H54 (cell line): ENCODE data around the gene PTPRD.

Source experiments
- DNase-seq: peaks from one replicate; pipeline ENCODE4 v3.0.0; 2011; ENCODE audit warnings: low spot score, mixed read lengths; ENCODE audit not compliant: insufficient read length
- FAIRE-seq: peaks from 3 replicates; lab custom pipeline; 2011; peaks lifted over from hg19 to GRCh38; lab: Jason Lieb, UNC
- POLR2A ChIP-seq: IDR thresholded peaks from 2 replicates; pipeline ENCODE4 v1.6.1; 2011; ENCODE audit warnings: low read depth, mild to moderate bottlenecking, low read length

The PTPRD gene

GRCh38 chr9:8356406-8356805, 2256.4 kb downstream of the PTPRD start:
- no peak for DNase-seq
- no peak for TF ChIP-seq POLR2A
- no peak for FAIRE-seq

- TF ChIP-seq POLR2A: no peak
- DNase-seq: no peak
- no peak for FAIRE-seq
Measured at GRCh38 chr9:8351436-8351835, 2261.4 kb downstream of the PTPRD start.

GRCh38 chr9:8349901-8350300, 2262.9 kb downstream of the PTPRD start:
- DNase-seq (no peak), FAIRE-seq (no peak)
- TF ChIP-seq POLR2A: no peak

- FAIRE-seq (peak; percentile 20), DNase-seq (no peak)
- TF ChIP-seq POLR2A: no peak
Measured at GRCh38 chr9:8349376-8349775, 2263.4 kb downstream of the PTPRD start.

- no peak for FAIRE-seq
- no peak for TF ChIP-seq POLR2A
- no peak for DNase-seq
Measured at GRCh38 chr9:8348756-8349155, 2264.0 kb downstream of the PTPRD start.

GRCh38 chr9:8346296-8346695, 2266.5 kb downstream of the PTPRD start:
- DNase-seq (no peak), FAIRE-seq (peak; percentile 30)
- TF ChIP-seq POLR2A: no peak

GRCh38 chr9:8338767-8339510, 2273.9 kb downstream of the PTPRD start:
- FAIRE-seq (no peak), DNase-seq (no peak)
- TF ChIP-seq POLR2A: no peak

GRCh38 chr9:8337834-8338766, 2274.7 kb downstream of the PTPRD start:
- TF ChIP-seq POLR2A: no peak
- FAIRE-seq (no peak), DNase-seq (no peak)

- no peak for DNase-seq
- TF ChIP-seq POLR2A: no peak
- no peak for FAIRE-seq
Measured at GRCh38 chr9:8332871-8333270, 2279.9 kb downstream of the PTPRD start.

GRCh38 chr9:8332331-8332650, 2280.5 kb downstream of the PTPRD start:
- FAIRE-seq (no peak), DNase-seq (no peak)
- no peak for TF ChIP-seq POLR2A

GRCh38 chr9:8331507-8332330, 2281.1 kb downstream of the PTPRD start:
- DNase-seq: no peak
- FAIRE-seq: no peak
- no peak for TF ChIP-seq POLR2A

GRCh38 chr9:8329561-8330283, 2283.1 kb downstream of the PTPRD start:
- TF ChIP-seq POLR2A: no peak
- FAIRE-seq: no peak
- DNase-seq: no peak

GRCh38 chr9:8315211-8315610, 2297.6 kb downstream of the PTPRD start:
- FAIRE-seq: no peak
- no peak for TF ChIP-seq POLR2A
- DNase-seq: no peak

- FAIRE-seq: no peak
- TF ChIP-seq POLR2A: no peak
Measured at GRCh38 chr9:8309258-8309657, 2303.5 kb downstream of the PTPRD start.

More at GRCh38 chr9:8309258-8309657, 2303.5 kb downstream of the PTPRD start:
- DNase-seq: no peak
